Retina (tissue), 1 donor: ENCODE results near the gene SLC27A6.

ENCODE experiments used
- DNase-seq: peaks from one replicate; pipeline ENCODE4 v3.0.0-alpha.2; 2016

The SLC27A6 gene

DNA sequence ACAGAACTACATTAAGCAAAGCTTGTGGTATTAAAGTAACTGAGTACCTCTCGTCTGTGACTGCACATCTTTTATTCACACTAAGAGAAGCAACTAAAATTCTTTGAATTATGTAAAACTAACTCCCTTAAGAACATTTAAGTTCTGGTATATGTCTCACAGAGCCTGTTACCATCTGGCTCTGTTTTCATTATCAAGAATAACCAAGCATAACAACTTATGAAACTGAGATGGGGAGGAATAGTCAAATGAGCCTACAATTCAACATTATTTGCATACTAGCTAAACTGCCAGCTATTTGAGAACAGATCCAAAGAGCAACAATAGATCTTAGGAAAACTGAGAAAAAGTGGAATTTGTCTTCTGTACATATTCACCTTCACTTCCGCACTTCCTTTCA lies 104.0 kb downstream of the SLC27A6 start:
- DNase-seq, result no peak

DNA sequence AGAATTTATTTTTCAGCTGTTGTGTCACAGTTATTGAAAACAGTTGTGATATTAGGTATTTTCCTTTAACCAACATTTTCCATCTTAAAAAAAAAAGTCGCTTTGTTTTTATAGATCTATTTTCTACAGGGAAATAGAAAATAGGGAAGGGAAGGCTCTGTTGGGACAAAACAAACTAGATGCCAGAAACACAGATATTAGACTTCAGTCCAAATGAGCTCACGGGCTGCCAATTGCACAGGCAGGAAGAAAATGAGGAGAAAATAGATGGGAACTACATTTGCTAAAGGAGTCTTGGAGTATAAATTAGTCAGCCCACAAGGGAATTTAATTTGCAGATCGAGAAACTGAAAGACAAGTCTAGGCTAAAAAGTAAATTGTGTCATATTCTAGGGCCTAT lies 107.8 kb downstream of the SLC27A6 start:
- no peak for DNase-seq

DNA sequence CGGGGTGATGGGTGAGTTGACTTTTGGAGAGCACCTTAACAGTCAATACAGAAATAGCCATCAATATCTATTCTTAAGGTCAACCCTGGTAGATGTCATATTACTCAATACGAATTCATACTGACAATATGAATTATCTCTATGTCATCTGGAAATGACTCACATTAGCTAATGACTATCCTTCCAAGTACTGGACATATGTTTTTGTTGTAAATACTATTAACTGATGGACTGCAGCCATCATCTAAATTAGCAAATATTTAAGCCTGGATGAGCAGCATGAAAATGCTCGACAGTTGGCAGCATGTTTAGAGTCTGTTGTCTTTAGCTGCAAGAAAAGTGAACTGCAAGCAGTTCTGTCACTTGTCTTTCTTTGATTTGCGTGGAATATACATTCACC lies 109.6 kb downstream of the SLC27A6 start:
- no peak for DNase-seq

DNA sequence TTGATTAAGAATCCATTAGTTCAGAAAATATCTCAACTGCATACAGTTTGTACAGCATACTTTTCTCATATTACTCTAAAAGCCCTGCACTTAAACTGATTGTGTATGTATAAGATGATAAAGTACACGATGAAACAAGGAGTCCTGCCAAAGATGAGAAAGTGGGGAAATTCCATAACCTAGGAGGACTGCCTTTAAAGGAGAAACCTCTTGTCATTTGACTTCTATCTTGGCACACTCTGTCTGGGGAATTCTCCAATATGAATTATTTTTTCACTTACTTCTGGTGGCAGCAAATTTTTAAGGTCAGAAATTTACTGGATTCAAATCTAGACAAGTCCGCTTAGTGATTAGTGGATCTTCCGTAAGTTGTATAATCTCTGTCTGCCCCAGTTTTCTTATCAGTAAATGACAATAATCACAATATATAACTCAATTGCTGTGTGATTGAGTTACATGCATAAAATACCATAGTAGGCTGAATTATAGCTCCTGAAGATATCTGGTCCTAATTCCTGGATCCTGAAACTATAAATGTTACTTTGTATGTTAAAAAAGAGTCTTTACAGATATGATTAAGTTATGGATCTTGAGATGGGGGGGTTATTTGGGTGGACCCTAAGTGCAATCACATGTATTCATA lies 112.3 kb downstream of the SLC27A6 start:
- DNase-seq, result no peak

DNA sequence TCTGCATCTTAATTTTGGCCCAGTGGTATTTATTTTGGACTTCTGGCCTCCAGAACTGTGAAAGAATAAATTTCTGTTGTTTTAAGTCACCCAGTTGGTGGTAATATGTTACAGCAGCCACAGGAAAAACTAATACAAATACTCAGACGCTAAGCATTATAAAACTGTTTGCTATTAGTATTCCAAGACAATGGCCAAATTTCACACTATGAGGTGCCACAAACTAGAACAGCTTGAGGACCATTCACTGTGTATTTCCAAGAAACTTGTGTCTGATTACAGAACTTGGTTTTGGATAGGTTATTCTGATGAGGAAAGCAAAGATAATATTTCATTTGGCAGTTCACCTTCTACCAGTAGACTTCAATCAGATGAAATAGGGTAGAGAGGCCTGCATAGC lies 113.0 kb downstream of the SLC27A6 start:
- DNase-seq, result no peak

DNA sequence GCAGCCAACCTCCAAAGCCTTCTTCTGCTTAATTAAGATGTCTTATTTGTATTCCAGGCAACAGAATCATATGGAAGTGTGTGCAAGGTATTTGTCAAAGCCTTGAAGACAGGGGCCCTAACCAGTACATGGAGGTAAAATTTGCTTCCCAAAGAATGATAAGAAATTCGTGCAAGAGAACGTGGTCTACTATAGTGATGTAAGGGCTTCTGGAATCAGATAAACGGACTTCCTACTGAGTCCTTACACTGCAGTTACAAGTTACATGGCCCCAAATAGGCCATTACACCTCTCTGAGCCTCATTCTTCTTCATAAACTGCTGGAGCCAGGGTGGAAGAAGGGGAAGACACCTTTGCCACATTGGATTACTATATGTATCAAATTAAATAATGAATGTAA lies 113.4 kb downstream of the SLC27A6 start:
- DNase-seq, result no peak

DNA sequence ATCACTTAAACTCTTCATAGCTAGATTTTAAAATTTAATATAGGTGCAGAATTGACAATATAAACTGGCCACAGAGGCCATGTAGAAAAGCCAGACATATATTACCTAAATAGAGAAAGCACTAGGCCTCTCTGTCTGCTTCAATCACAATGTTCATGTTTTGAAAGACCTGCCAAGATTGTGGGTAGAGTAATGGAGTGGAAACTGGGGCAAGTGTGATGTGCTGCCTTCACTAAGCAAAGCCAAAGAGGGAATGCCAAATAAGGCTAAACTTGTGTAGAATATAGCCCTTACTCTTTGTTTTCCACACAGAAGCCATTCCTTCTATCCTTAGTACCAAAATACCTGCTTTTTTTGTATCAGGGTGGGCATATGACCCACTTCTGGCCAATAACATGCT lies 114.2 kb downstream of the SLC27A6 start:
- no peak for DNase-seq

DNA sequence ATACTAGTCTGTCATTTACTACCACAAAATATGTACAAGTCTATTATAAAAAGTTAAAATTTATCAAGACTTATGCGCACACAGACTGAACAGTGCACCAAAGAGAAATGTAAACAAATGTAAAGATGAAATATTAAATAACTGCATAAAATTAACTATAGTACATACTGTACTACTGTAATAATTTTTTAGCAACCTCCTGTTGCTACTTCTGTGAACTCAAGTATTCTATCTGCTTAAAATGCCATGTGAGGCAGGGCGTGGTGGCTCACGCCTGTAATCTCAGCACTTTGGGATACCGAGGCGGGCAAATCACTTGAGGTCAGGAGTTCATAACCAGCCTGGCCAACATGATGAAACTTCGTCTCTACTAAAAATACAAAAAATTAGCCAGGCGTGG lies 115.5 kb downstream of the SLC27A6 start:
- no peak for DNase-seq

DNA sequence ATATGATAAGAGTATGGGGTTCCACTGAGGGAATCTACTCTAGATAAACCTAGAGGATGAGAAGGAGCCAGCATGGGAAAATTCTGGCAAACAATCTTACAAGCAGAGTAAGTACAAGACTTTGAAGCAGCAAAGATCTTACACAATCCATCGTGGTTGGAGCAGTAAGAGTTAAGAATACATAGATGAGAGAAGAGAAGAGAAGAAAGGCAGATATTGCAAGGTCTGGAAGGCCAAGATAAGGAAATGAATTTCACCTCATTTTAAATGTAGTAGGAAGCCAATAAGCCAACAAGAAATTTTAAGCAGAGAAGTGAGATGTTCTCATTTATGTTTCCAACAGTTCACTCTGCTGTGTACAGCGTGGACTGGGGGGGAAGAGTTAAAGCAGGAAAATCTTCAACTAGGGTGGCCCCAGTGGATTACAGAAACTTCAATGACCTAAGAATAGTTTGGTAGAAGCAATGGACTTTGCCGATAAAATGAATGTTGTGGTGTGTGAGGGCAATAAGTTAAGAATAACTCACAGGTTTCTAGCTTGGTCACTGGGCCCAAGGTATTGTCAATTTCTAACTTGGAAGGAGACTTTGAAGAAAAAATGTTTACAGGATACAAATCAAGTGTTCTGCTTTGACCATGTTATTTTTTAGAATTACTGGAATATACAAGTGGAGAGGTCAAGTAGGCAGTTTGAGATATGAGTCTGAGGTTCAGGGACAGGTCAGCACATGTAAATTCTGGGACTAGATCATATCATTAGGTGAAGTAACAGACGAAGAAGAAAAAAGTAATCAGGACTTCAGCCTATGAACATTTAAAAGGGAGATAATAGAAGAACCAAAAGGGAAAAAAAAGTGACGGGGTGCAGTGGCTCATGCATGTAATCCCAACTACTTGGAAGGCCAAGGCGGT lies 117.2 kb downstream of the SLC27A6 start:
- no peak for DNase-seq
